Measurements from ENCODE around the gene MAN1A1. TPM values are rescaled to one million over a fixed set of nuclear protein-coding genes. Genes with fewer than 3 reads are reported as not detected.

The MAN1A1 gene
- total and polyA plus RNA-seq, 2 of the 8 experiments (the other 6 are each of a cell fraction or from before 2014, with no cell fraction given): 1.8 to 5.4 TPM

DNA sequence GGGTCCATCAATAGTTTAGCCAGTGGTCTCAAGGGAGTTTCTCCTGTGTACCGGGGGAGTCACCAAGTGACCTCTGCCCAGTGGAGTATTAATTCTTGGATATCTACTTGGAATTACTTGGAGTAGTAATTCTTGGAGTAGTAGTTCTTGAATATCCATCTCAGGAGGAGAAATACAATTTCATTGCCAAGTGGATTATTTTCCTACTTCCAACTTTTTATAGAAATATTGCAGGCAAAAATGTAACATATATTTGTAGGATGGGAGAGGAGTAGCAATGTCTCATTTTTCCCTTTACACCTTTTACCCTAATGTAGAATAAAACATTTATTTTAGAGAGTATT, 179.5 kb downstream of the MAN1A1 start:
- Histone ChIP-seq H2BK15ac (ENCODE audit: low read length) (no peak overlapping the region), H4K5ac (ENCODE audit: insufficient read length, low read depth, low read length) (no peak overlapping the region), H3K23me2 (ENCODE audit: low read depth, low read length) (no peaks in the 10 kb centered on the region), H3K79me2 (ENCODE audit: control insufficient read depth in 1 of 2, insufficient read depth in 2 of 2, low read length in 2 of 2) (no peaks in the 10 kb centered on the region), H2BK120ac (replicated peaks; ENCODE audit: low read depth, low read length) (no peak overlapping the region), H3K4ac (replicated peaks; ENCODE audit: insufficient read length, low read depth, low read length) (no peak overlapping the region), H3K27me3 (replicated peaks in 1 of 4; ENCODE audit: control insufficient read depth in 3 of 4, extremely low read depth in 1 of 4, insufficient read depth in 3 of 4, low read length in 3 of 4) (no peaks in the 10 kb centered on the region), H4K91ac (replicated peaks; ENCODE audit: insufficient read length, low read length) (no peak overlapping the region), H3K4me1 (replicated peaks in 1 of 4; ENCODE audit: control insufficient read depth in 3 of 4, insufficient read depth in 4 of 4, low read length in 3 of 4) (no peaks in the 10 kb centered on the region), H3K4me3 (ENCODE audit: extremely low read depth in 1 of 4, insufficient read depth in 2 of 4, low read depth in 3 of 4, low read length in 4 of 4) (no peak overlapping the region), H2AFZ (ENCODE audit: low read length) (no peak overlapping the region), H3K18ac (ENCODE audit: extremely low read depth, low read length) (no peak overlapping the region), H3K14ac (ENCODE audit: insufficient read length) (no peak overlapping the region), H4K8ac (ENCODE audit: extremely low read depth, insufficient read depth, low read length) (no peak overlapping the region), H3K36me3 (ENCODE audit: control insufficient read depth in 2 of 4, insufficient read depth in 4 of 4, low read length in 3 of 4) (no peaks in the 10 kb centered on the region), H3K56ac (replicated peaks; ENCODE audit: insufficient read length, low read depth, low read length) (no peak overlapping the region), H3K27ac (ENCODE audit: low read depth, low read length) (no peak overlapping the region), H2BK20ac (ENCODE audit: low read length) (no peak overlapping the region), H3K9me3 (ENCODE audit: insufficient read depth in 2 of 2, low read depth in 1 of 2, low read length in 1 of 2) (no peaks in the 10 kb centered on the region), H4K20me1 (replicated peaks in 1 of 2; ENCODE audit: control insufficient read depth in 1 of 2, insufficient read depth in 2 of 2, low read length in 2 of 2) (no peaks in the 10 kb centered on the region), H3K79me1 (ENCODE audit: low read depth, low read length) (no peaks in the 10 kb centered on the region), H2AK5ac (ENCODE audit: low read depth, low read length) (no peak overlapping the region), H3K23ac (ENCODE audit: insufficient read length) (no peak overlapping the region), H2BK5ac (ENCODE audit: low read depth, low read length) (no peak overlapping the region), H2BK12ac (ENCODE audit: low read depth, low read length) (no peak overlapping the region), H3K4me2 (ENCODE audit: insufficient read depth in 1 of 2, low read depth in 2 of 2, low read length in 2 of 2) (no peak overlapping the region), H3K9ac (replicated peaks in 1 of 4; ENCODE audit: extremely low read depth in 1 of 4, low read depth in 3 of 4, low read length in 3 of 4) (no peak overlapping the region)
- 93% methylated on average over 1 of the region's 1 CpG; no CpG with 5 or more reads in 1 of the 2 experiments for WGBS, 2 experiments (ENCODE audit: extremely low coverage in 1 of 2, insufficient coverage in 1 of 2, insufficient read length in 1 of 2, insufficient replicate concordance in 2 of 2, low coverage in 1 of 2, low lambda C conversion rate in 2 of 2, missing lambda C conversion rate in 1 of 2)
- CTCF ChIA-PET (ENCODE audit: partially characterized antibody): interaction anchor here (0.8 to 1.4 kb wide), 2 partner anchors 41 to 164 kb away, joined by 3 read pairs; no protein-coding TSS in a partner anchor
- DNase-seq (ENCODE audit: low read depth in 1 of 2, low spot score in 2 of 2) (no peak), FAIRE-seq (no peak)
- POLR2A ChIA-PET (ENCODE audit: partially characterized antibody): no interaction called here
- TF ChIP-seq ASH2L (IDR thresholded peaks at IDR 0.05; ENCODE audit: low read length) (no peak), PHF8 (conservative IDR thresholded peaks at IDR 0.05; ENCODE audit: low read depth, low read length) (no peak), RXRA (IDR thresholded peaks at IDR 0.05; ENCODE audit: insufficient read depth, low read depth, low read length) (no peak)
